Measurements from ENCODE around the gene ZGLP1.

ZGLP1 gene

DNA sequence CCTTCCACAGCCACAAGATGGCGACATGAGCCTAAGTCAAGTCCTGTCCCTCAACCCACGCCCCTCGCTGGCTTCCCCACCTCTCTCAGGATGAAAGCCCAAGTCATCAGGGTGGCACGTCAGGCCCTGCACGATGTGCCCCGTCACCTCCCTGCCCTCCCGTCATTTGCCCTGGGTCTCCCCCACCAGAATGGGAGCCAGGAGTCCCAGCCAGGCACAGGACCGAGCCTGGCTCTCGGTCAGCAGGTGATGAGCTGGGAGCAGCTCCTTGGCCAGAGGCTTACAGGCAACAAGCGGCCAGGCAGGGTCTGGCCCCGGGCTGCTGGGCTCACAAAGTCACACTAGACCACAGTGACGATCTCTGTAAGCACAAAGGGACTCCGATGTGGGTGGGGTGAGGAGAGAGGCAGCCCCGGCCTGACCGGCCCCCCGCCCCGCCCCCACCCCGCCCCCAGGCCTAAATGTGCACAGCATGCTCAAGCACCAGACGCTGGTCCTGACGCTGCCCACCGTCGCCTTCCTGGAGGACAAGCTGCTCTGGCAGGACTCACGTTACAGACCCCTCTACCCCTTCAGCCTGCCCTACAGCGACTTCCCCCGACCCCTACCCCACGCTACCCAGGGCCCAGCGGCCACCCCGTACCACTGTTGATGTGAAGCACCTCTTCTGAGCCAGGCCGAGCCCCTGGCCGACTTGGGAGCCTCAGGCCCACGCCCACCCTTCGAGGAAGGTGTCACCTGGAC is 50.3 kb downstream of the ZGLP1 start:
- Histone ChIP-seq H2BK120ac (ENCODE audit: low read depth, low read length) (no peak overlapping the region), H3K9ac (ENCODE audit: low read length) (no peak overlapping the region), H2AK5ac (ENCODE audit: low read length, severe bottlenecking) (no peak overlapping the region), H3K79me1 (replicated peaks; ENCODE audit: low read length, poor library complexity, severe bottlenecking) (peaks cover 13% of the 10 kb centered on the region), H3K9me3 (ENCODE audit: control insufficient read depth, low read length) (no peaks in the 10 kb centered on the region), H2BK12ac (ENCODE audit: low read length in 2 of 2) (no peak overlapping the region), H4K8ac (ENCODE audit: low read length) (peak overlapping the region; percentile 45), H3K4ac (ENCODE audit: low read depth in 1 of 2, low read length in 2 of 2) (peak overlapping the region in 1 of 2 experiments; percentile 28), H3K36me3 (ENCODE audit: control insufficient read depth in 1 of 2, insufficient read depth in 2 of 2, low read depth in 1 of 2, low read length in 2 of 2) (peaks cover 44 to 54% of the 10 kb centered on the region in 2 experiments), H3K4me1 (ENCODE audit: control insufficient read depth, insufficient read depth, low read depth, low read length) (peaks cover 11% of the 10 kb centered on the region), H2BK15ac (ENCODE audit: low read depth, poor library complexity, severe bottlenecking) (peak overlapping the region; percentile 44), H3K18ac (ENCODE audit: low read depth in 1 of 2, low read length in 2 of 2) (no peak overlapping the region), H3K23ac (ENCODE audit: low read length in 2 of 2) (no peak overlapping the region), H2BK5ac (ENCODE audit: low read depth, low read length, poor library complexity, severe bottlenecking) (no peak overlapping the region), H3K4me2 (ENCODE audit: low read length, poor library complexity, severe bottlenecking) (no peak overlapping the region), H3K14ac (ENCODE audit: low read length in 2 of 2) (no peak overlapping the region), H2AFZ (ENCODE audit: low read depth, low read length) (no peak overlapping the region), H3K4me3 (ENCODE audit: insufficient read depth in 1 of 2, low read depth in 1 of 2, low read length in 2 of 2) (no peak overlapping the region), H4K91ac (ENCODE audit: low read length) (no peak overlapping the region), H3K27me3 (ENCODE audit: control insufficient read depth in 1 of 2, insufficient read depth in 1 of 2, low read length in 2 of 2) (no peaks in the 10 kb centered on the region), H3K27ac (ENCODE audit: low read length, poor library complexity, severe bottlenecking) (no peak overlapping the region)
- peak; percentile 87 for DNase-seq
- WGBS = 65% methylated on average over 27 of the region's 32 CpGs

DNA sequence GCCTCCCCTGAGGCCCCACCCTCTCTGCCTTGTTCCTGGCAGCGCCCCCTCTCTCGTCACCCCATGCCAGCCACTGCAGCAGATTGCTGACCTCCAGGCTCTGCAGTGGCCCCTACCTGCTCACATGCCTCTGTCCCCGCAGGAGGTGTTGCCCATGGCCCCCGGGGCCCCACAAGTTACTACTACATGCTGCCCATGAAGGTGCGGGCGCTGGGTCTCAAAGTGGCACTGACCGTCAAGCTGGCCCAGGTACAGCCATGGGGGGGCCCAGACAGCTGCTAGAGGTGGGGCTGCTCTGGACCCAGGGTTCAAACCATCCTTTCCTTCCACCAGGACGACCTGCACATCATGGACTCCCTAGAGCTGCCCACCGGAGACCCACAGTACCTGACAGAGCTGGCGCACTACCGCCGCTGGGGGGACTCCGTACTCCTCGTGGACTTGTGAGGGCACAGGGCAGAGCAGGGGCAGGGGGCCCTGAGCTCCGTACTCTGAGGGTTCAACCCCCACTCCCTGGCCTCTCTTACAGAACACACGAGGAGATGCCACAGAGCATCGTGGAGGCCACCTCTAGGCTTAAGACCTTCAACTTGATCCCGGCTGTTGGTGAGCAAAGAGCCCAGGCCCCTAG is 51.4 kb downstream of the ZGLP1 start:
- Histone ChIP-seq H3K4me3 (ENCODE audit: insufficient read depth in 1 of 2, low read depth in 1 of 2, low read length in 2 of 2) (no peak overlapping the region), H3K4ac (ENCODE audit: low read depth in 1 of 2, low read length in 2 of 2) (no peak overlapping the region), H3K79me1 (replicated peaks; ENCODE audit: low read length, poor library complexity, severe bottlenecking) (peaks cover 19% of the 10 kb centered on the region), H3K4me2 (ENCODE audit: low read length, poor library complexity, severe bottlenecking) (no peak overlapping the region), H4K91ac (ENCODE audit: low read length) (no peak overlapping the region), H3K36me3 (ENCODE audit: control insufficient read depth in 1 of 2, insufficient read depth in 2 of 2, low read depth in 1 of 2, low read length in 2 of 2) (peaks cover 52 to 59% of the 10 kb centered on the region in 2 experiments), H2BK120ac (ENCODE audit: low read depth, low read length) (no peak overlapping the region), H3K27ac (ENCODE audit: low read length, poor library complexity, severe bottlenecking) (no peak overlapping the region), H4K8ac (ENCODE audit: low read length) (no peak overlapping the region), H3K9ac (ENCODE audit: low read length) (no peak overlapping the region), H2AFZ (ENCODE audit: low read depth, low read length) (no peak overlapping the region), H3K27me3 (ENCODE audit: control insufficient read depth in 1 of 2, insufficient read depth in 1 of 2, low read length in 2 of 2) (no peaks in the 10 kb centered on the region), H3K9me3 (ENCODE audit: control insufficient read depth, low read length) (no peaks in the 10 kb centered on the region), H2BK5ac (ENCODE audit: low read depth, low read length, poor library complexity, severe bottlenecking) (no peak overlapping the region), H3K23ac (ENCODE audit: low read length in 2 of 2) (no peak overlapping the region), H3K14ac (ENCODE audit: low read length in 2 of 2) (no peak overlapping the region), H3K4me1 (ENCODE audit: control insufficient read depth, insufficient read depth, low read depth, low read length) (peaks cover 11% of the 10 kb centered on the region), H2AK5ac (ENCODE audit: low read length, severe bottlenecking) (no peak overlapping the region), H2BK15ac (ENCODE audit: low read depth, poor library complexity, severe bottlenecking) (no peak overlapping the region), H3K18ac (ENCODE audit: low read depth in 1 of 2, low read length in 2 of 2) (no peak overlapping the region), H2BK12ac (ENCODE audit: low read length in 2 of 2) (no peak overlapping the region)
- no peak for DNase-seq
- WGBS = 97% methylated on average over 18 of the region's 18 CpGs

DNA sequence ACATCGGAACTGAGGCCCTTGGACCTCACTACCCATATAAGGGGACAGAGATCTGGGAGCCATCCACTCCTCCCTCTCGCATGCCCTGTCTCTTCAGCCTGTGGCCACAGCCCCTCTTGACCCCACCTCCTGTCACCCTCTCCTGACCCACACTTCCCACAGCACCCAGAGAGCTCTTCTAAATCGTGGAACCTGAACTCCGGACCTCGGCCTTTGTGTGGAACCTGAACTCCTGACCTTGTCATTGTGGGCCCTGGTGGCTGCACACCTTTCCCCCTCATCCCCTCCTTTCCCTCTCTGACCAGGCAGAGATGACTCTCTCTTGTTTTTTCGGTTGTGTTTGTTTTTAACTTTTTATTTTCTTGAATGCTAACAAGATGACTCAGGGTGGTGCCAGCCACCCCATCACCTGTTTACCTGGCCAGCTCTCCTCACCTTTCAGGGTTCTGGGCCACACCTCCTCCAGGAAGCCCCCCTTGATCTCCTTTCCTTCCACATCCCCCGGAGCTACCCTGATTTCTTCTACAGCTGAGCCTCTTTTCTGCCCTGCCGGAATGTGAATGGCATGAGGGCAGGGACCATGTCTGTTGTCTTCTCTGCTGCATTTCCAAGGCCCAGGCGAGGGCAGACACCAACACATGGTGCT is 52.5 kb downstream of the ZGLP1 start:
- Histone ChIP-seq H3K18ac (ENCODE audit: low read depth in 1 of 2, low read length in 2 of 2) (no peak overlapping the region), H4K91ac (ENCODE audit: low read length) (no peak overlapping the region), H3K27ac (ENCODE audit: low read length, poor library complexity, severe bottlenecking) (no peak overlapping the region), H2BK12ac (ENCODE audit: low read length in 2 of 2) (no peak overlapping the region), H2BK15ac (ENCODE audit: low read depth, poor library complexity, severe bottlenecking) (no peak overlapping the region), H3K36me3 (ENCODE audit: control insufficient read depth in 1 of 2, insufficient read depth in 2 of 2, low read depth in 1 of 2, low read length in 2 of 2) (peaks cover 52 to 59% of the 10 kb centered on the region in 2 experiments), H3K4me2 (ENCODE audit: low read length, poor library complexity, severe bottlenecking) (no peak overlapping the region), H2AFZ (ENCODE audit: low read depth, low read length) (no peak overlapping the region), H3K4me1 (ENCODE audit: control insufficient read depth, insufficient read depth, low read depth, low read length) (peaks cover 14% of the 10 kb centered on the region), H3K9me3 (ENCODE audit: control insufficient read depth, low read length) (no peaks in the 10 kb centered on the region), H2BK5ac (ENCODE audit: low read depth, low read length, poor library complexity, severe bottlenecking) (no peak overlapping the region), H3K23ac (ENCODE audit: low read length in 2 of 2) (no peak overlapping the region), H3K4me3 (ENCODE audit: insufficient read depth in 1 of 2, low read depth in 1 of 2, low read length in 2 of 2) (no peak overlapping the region), H4K8ac (ENCODE audit: low read length) (no peak overlapping the region), H3K14ac (ENCODE audit: low read length in 2 of 2) (no peak overlapping the region), H3K4ac (ENCODE audit: low read depth in 1 of 2, low read length in 2 of 2) (no peak overlapping the region), H3K79me1 (replicated peaks; ENCODE audit: low read length, poor library complexity, severe bottlenecking) (peaks cover 26% of the 10 kb centered on the region), H3K9ac (ENCODE audit: low read length) (no peak overlapping the region), H3K27me3 (ENCODE audit: control insufficient read depth in 1 of 2, insufficient read depth in 1 of 2, low read length in 2 of 2) (no peaks in the 10 kb centered on the region), H2AK5ac (ENCODE audit: low read length, severe bottlenecking) (no peak overlapping the region), H2BK120ac (ENCODE audit: low read depth, low read length) (no peak overlapping the region)
- DNase-seq = no peak
- 95% methylated on average over 9 of the region's 9 CpGs for WGBS

DNA sequence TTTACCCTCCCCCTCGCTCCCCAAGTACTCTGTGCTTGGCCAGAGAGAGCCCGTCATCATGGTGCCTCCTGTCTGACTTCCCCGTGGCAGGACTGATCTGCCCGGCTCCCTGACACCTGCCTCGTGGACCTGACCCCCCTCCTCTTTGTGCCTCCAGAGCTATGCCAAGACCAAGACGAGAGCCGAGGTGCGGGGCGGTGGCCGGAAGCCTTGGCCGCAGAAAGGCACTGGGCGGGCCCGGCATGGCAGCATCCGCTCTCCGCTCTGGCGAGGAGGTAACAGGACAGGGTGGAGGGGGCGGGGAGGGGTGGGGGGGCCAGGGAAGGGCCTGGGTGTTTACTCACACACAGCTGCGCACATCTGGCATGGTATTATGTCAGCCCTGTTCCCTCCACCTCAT is 53.1 kb downstream of the ZGLP1 start:
- H3K27ac ChIP-seq (ENCODE audit: low read length, poor library complexity, severe bottlenecking) = no peak overlapping the region
- H3K14ac ChIP-seq (ENCODE audit: low read length in 2 of 2) = no peak overlapping the region
- no peak overlapping the region for H2BK15ac ChIP-seq (ENCODE audit: low read depth, poor library complexity, severe bottlenecking)
- H3K18ac ChIP-seq (ENCODE audit: low read depth in 1 of 2, low read length in 2 of 2) = no peak overlapping the region
- H3K79me1 ChIP-seq (replicated peaks; ENCODE audit: low read length, poor library complexity, severe bottlenecking) = peaks cover 26% of the 10 kb centered on the region
- no peak overlapping the region for H3K23ac ChIP-seq (ENCODE audit: low read length in 2 of 2)
- peaks cover 52 to 59% of the 10 kb centered on the region in 2 experiments for H3K36me3 ChIP-seq (ENCODE audit: control insufficient read depth in 1 of 2, insufficient read depth in 2 of 2, low read depth in 1 of 2, low read length in 2 of 2)
- H2BK5ac ChIP-seq (ENCODE audit: low read depth, low read length, poor library complexity, severe bottlenecking) = no peak overlapping the region
- peaks cover 13% of the 10 kb centered on the region for H3K4me1 ChIP-seq (ENCODE audit: control insufficient read depth, insufficient read depth, low read depth, low read length)
- WGBS = 94% methylated on average over 18 of the region's 18 CpGs
- no peak overlapping the region for H2AK5ac ChIP-seq (ENCODE audit: low read length, severe bottlenecking)
- H2BK120ac ChIP-seq (ENCODE audit: low read depth, low read length) = no peak overlapping the region
- H3K4ac ChIP-seq (ENCODE audit: low read depth in 1 of 2, low read length in 2 of 2) = no peak overlapping the region
- no peaks in the 10 kb centered on the region for H3K9me3 ChIP-seq (ENCODE audit: control insufficient read depth, low read length)
- no peak overlapping the region for H3K9ac ChIP-seq (ENCODE audit: low read length)
- no peak overlapping the region for H3K4me3 ChIP-seq (ENCODE audit: insufficient read depth in 1 of 2, low read depth in 1 of 2, low read length in 2 of 2)
- H3K4me2 ChIP-seq (ENCODE audit: low read length, poor library complexity, severe bottlenecking) = no peak overlapping the region
- H4K91ac ChIP-seq (ENCODE audit: low read length) = no peak overlapping the region
- no peak overlapping the region for H2AFZ ChIP-seq (ENCODE audit: low read depth, low read length)
- H4K8ac ChIP-seq (ENCODE audit: low read length) = peak overlapping the region; percentile 38
- no peaks in the 10 kb centered on the region for H3K27me3 ChIP-seq (ENCODE audit: control insufficient read depth in 1 of 2, insufficient read depth in 1 of 2, low read length in 2 of 2)
- no peak for DNase-seq
- no peak overlapping the region for H2BK12ac ChIP-seq (ENCODE audit: low read length in 2 of 2)

Data from mesenchymal stem cell (in vitro differentiated cells and primary cell).